HG03045 (cell line): ENCODE results near the gene UTF1.
"Not testable (repeated sequence)": the region's sequence is repeated elsewhere in the genome, so short reads cannot be mapped to it uniquely, and the experiment has no call there.

Experiments used
- ATAC-seq: cut with Tn5 transposase; IDR thresholded peaks from one replicate; pipeline ENCODE4 v1.9.1; 2021; ENCODE audit warnings: mild to moderate bottlenecking, moderate library complexity; ENCODE audit not compliant: unreplicated experiment

UTF1 gene

GRCh38 chr10:133208466-133208865 lies 21.6 kb upstream of the UTF1 start:
- ATAC-seq: no peak

GRCh38 chr10:133209117-133209516 lies 20.9 kb upstream of the UTF1 start:
- ATAC-seq: no peak

- ATAC-seq: no peak
These were observed 20.4 kb upstream of the UTF1 start for GRCh38 chr10:133209641-133210040.

- ATAC-seq: no peak
These were observed 19.4 kb upstream of the UTF1 start for GRCh38 chr10:133210398-133211140.

GRCh38 chr10:133211141-133211830 lies 18.7 kb upstream of the UTF1 start:
- ATAC-seq: no peak

- no peak for ATAC-seq
These were observed 17.8 kb upstream of the UTF1 start for GRCh38 chr10:133211959-133212852.

GRCh38 chr10:133212853-133213494 lies 17.0 kb upstream of the UTF1 start:
- ATAC-seq: no peak

- ATAC-seq: no peak
These were observed 16.2 kb upstream of the UTF1 start for GRCh38 chr10:133213641-133214467.

- no peak for ATAC-seq
These were observed 15.3 kb upstream of the UTF1 start for GRCh38 chr10:133214468-133215410.

GRCh38 chr10:133215586-133215985 lies 14.4 kb upstream of the UTF1 start:
- ATAC-seq: no peak

GRCh38 chr10:133216776-133217175 lies 13.2 kb upstream of the UTF1 start:
- no peak for ATAC-seq

- ATAC-seq: no peak
These were observed 12.0 kb upstream of the UTF1 start for GRCh38 chr10:133217800-133218589.

- ATAC-seq: no peak
These were observed 11.1 kb upstream of the UTF1 start for GRCh38 chr10:133218891-133219290.

- ATAC-seq: no peak
These were observed 10.2 kb upstream of the UTF1 start for GRCh38 chr10:133219782-133220181.

GRCh38 chr10:133221331-133221730 lies 8.7 kb upstream of the UTF1 start:
- no peak for ATAC-seq

GRCh38 chr10:133221756-133222155 lies 8.3 kb upstream of the UTF1 start:
- not testable (repeated sequence) for ATAC-seq

GRCh38 chr10:133224076-133224475 lies 5.9 kb upstream of the UTF1 start:
- ATAC-seq: no peak

- ATAC-seq: no peak
These were observed 5.2 kb upstream of the UTF1 start for GRCh38 chr10:133224756-133225372.
